H1 (cell line): ENCODE measurements around the gene ANKRD36B.

ENCODE experiments used
- BRCA1 ChIP-seq: IDR thresholded peaks from 2 replicates; pipeline ENCODE4 v1.6.1; 2012; ENCODE audit warnings: low read depth, low read length, improper control_type of control experiment
- CTCF ChIP-seq, 3 experiments: IDR thresholded peaks; 1 replicate in 2 of 3; 2 replicates in 1 of 3; pipeline versions ENCODE4 v1.5.1 to v1.6.1; 2011; ENCODE audit warnings: low read length in 3 of 3, mild to moderate bottlenecking in 3 of 3, inconsistent platforms in 2 of 3, low read depth in 1 of 3, moderate library complexity in 1 of 3; ENCODE audit not compliant: insufficient read depth in 1 of 3; ENCODE audit errors: control extremely low read depth in 1 of 3
- EP300 ChIP-seq, 2 experiments: IDR thresholded peaks; 1 replicate in 1 of 2; 2 replicates in 1 of 2; pipeline ENCODE4 v1.6.1; 2011 to 2012; ENCODE audit warnings: low read depth in 2 of 2, low read length in 2 of 2, mild to moderate bottlenecking in 2 of 2, borderline replicate concordance in 1 of 2, inconsistent platforms in 1 of 2, moderate library complexity in 1 of 2
- FOSL1 ChIP-seq: IDR thresholded peaks from 2 replicates; pipeline ENCODE4 v1.6.1; 2011; ENCODE audit warnings: mild to moderate bottlenecking, low read depth, low read length, moderate library complexity; ENCODE audit not compliant: insufficient read depth
- JUND ChIP-seq: IDR thresholded peaks from 2 replicates; pipeline ENCODE4 v1.6.1; 2011; ENCODE audit warnings: mild to moderate bottlenecking, improper control_type of control experiment, low read length
- NANOG ChIP-seq: IDR thresholded peaks from 2 replicates; pipeline ENCODE4 v1.6.1; 2011; ENCODE audit warnings: low read length, low read depth, mild to moderate bottlenecking, inconsistent platforms; ENCODE audit not compliant: insufficient read depth, poor library complexity, severe bottlenecking
- POLR2A ChIP-seq, 2 experiments: IDR thresholded peaks; 1 replicate in 1 of 2; 2 replicates in 1 of 2; pipeline ENCODE4 v1.6.1; 2011; ENCODE audit warnings: low read depth in 2 of 2, low read length in 2 of 2, mild to moderate bottlenecking in 2 of 2; ENCODE audit errors: control extremely low read depth in 1 of 2
- POLR2AphosphoS5 ChIP-seq: IDR thresholded peaks from 2 replicates; pipeline ENCODE4 v1.6.1; 2011; ENCODE audit warnings: low read depth, low read length
- YY1 ChIP-seq: IDR thresholded peaks from 2 replicates; pipeline ENCODE4 v1.6.1; 2011; ENCODE audit warnings: low read depth, mild to moderate bottlenecking, low read length
- TF ChIP-seq, protein P1 (sequence below): IDR thresholded peaks from 2 replicates; pipeline ENCODE4 v1.6.1; 2012; ENCODE audit warnings: low read length, inconsistent platforms

- no peak for TF ChIP-seq BRCA1
- no peak for TF ChIP-seq CTCF (IDR thresholded peaks at IDR 0.05; ENCODE audit: control extremely low read depth in 1 of 3, insufficient read depth in 1 of 3, low read depth in 1 of 3, low read length in 3 of 3)
- TF ChIP-seq POLR2AphosphoS5 = no peak
- TF ChIP-seq JUND = no peak
- TF ChIP-seq NANOG = no peak
- no peak for TF ChIP-seq EP300 (IDR thresholded peaks at IDR 0.05; ENCODE audit: borderline replicate concordance in 1 of 2, low read depth in 2 of 2, low read length in 2 of 2)
- TF ChIP-seq POLR2A (IDR thresholded peaks at IDR 0.05; ENCODE audit: control extremely low read depth in 1 of 2, low read depth in 2 of 2, low read length in 2 of 2) = no peak
- no peak for TF ChIP-seq YY1
- no peak for TF ChIP-seq FOSL1
- TF ChIP-seq, protein P1, sequence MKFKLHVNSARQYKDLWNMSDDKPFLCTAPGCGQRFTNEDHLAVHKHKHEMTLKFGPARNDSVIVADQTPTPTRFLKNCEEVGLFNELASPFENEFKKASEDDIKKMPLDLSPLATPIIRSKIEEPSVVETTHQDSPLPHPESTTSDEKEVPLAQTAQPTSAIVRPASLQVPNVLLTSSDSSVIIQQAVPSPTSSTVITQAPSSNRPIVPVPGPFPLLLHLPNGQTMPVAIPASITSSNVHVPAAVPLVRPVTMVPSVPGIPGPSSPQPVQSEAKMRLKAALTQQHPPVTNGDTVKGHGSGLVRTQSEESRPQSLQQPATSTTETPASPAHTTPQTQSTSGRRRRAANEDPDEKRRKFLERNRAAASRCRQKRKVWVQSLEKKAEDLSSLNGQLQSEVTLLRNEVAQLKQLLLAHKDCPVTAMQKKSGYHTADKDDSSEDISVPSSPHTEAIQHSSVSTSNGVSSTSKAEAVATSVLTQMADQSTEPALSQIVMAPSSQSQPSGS = no peak
Observed at GRCh38 chr2:97546711-97547110, 43.0 kb downstream of the ANKRD36B start.
